ENCODE data around the gene SGPL1.
"Not testable (repeated sequence)": the region's sequence is repeated elsewhere in the genome, so short reads cannot be mapped to it uniquely, and the experiment has no call there.

SGPL1 gene

DNA sequence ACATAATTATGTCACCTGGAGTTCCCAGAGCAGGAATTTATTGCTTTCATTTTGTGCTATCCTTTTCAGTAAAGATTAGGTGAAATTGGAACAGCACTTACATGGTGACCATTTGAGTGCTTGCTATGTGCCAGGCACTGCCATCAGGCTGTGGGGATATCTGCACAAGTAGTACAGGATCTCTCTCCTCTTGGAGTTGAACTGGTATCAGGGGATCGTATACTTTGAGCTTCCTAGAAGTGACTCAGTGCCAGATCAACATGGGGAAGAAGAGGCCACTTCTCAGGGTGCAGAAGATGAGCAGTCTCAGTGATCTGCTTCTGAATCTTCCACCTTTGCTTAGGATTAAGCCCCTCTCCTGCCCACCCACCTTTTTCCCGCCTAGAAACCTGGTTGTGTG, 29.5 kb downstream of the SGPL1 start:
- no peak for DNase-seq

- DNase-seq: no peak
Observed at GRCh38 chr10:70845816-70846215, 30.1 kb downstream of the SGPL1 start.

GRCh38 chr10:70846795-70847194, 31.0 kb downstream of the SGPL1 start:
- DNase-seq: no peak

- no peak for DNase-seq
Observed at GRCh38 chr10:70847659-70848360, 32.1 kb downstream of the SGPL1 start.

GRCh38 chr10:70849582-70850016, 33.9 kb downstream of the SGPL1 start:
- DNase-seq: no peak

DNA sequence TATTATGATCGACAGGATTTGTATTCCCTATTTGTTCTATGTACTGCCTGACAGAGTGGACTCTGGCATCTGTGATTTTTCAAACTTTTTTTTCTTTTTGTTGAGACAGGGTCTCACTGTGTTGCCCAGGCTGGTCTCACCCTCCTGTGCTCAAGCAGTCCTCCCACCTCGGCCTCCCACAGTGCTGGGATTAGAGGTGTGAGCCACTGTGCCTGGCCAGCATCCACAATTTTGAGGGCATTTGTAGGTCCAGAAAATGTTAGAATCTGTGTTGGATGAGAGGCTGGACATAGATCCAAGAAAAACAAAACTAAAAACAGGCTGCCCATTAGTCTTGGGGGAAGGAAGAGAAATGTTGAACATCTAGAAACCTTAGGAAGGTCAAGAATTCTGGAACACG, 34.3 kb downstream of the SGPL1 start:
- no peak for DNase-seq

- no peak for DNase-seq
Observed at GRCh38 chr10:70851597-70852475, 36.1 kb downstream of the SGPL1 start.

GRCh38 chr10:70853038-70853437, 37.3 kb downstream of the SGPL1 start:
- no peak for DNase-seq

DNA sequence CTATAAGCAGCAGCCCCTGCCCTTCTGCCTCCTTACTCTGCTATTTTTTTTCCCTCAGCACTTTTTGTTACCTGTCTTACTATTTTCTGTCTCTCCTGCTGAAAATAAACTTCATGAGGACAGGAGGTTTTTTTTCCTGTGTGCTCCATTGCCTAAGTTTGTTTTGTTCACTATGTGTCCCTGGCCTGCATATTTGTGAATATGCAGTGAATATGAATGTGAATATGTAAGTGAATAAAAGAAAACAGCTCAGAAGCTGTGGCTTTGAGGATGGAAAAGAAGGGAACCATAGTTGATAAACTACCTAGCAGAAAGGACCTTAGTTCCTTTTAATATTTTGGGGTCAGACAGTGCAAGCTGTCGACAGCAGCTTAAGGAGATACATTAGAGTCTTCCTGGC, 37.7 kb downstream of the SGPL1 start:
- DNase-seq: no peak

DNA sequence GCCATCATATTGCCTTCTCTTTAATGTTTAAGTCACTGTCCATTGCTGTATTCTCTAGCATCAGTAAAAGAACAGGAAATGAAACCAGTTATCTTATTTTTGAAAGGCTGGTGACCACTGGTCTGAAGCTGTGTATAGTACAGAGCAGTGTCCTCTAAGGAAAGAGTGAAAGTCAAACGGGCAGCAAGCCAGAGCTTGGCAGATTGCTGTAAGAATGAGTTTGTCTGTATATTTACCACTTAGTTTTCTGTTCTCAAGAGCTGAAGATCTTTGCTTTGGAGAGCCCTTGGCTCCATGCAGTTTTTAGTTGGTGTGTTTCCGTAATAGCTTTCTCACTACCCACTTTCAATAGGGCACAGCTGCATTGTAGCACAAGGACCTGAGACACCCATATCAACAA, 40.7 kb downstream of the SGPL1 start:
- DNase-seq: no peak

- DNase-seq: no peak
Observed at GRCh38 chr10:70858759-70859158, 43.0 kb downstream of the SGPL1 start.

GRCh38 chr10:70861495-70862197, 45.9 kb downstream of the SGPL1 start:
- not testable (repeated sequence) for DNase-seq

DNA sequence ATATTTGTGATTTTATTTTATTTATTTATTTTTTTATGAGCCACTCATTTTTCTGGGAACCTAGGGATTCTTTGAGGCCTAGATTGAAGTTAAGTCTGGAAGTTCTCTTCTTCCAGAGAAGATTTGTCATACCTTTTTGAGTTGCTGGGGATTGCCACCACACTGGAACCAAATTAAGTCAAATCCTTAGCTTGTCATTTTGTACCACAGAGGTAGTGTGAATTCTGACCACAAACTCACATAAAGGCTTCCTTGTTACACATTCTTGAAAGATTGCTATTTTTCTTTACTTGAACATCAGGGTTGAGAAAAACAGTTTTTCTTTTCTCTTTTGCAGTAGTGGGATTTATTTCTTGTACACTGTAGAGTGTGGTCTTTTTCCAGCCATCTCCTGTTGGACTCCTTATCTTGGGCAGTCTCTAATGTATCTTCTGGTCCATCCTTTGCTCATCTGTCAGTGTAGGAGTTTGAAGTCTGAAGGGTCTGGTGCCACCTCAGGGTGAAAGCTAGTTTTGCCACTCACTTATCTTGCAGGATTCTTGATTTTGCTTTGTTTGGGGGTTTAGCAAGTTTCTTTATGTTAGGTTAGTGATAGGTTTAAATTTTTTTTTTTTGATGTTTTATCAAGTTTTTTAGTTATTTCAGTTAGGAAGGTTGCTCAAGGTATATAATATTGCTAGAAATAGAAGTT, 47.9 kb downstream of the SGPL1 start:
- DNase-seq: no peak

GRCh38 chr10:70864935-70865334, 49.2 kb downstream of the SGPL1 start:
- no peak for DNase-seq

DNA sequence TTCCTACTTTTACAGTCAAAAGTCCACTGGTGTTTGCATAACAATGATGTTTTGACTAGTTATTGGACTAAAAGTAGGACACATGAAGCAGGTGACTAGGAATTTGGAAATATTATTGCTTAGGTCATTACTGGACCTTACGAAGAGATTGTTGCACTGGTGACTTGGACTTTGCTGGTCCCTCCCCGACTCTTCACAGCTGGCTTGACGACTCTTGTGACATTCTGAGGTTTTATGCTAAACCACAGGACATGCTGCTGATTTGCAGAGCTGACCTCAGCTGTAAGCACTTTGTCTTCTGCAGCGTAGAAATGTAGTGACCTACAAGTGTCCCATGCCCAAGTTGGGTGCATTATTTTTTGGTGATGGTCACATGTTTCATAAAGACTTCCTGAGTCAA, 50.7 kb downstream of the SGPL1 start:
- no peak for DNase-seq

DNA sequence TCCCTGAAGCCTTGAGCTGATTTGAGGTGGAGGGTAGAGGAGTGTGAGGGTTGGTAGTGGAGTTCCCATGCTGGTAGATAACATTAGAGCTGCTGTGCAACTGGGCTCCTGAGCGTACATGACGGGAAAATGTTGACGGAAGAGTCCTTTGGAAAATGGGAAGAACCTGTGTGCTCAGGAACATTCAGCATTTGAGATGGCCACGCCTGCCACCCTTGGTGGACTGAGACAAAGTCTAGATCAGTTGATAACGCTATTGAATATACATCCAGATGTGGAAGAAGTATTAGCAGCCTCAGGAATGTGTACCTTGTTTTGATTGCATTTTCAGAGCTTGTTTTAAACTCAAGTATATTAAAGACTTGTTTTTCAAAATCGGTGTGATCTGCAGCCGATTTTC, 56.5 kb downstream of the SGPL1 start:
- no peak for DNase-seq

DNA sequence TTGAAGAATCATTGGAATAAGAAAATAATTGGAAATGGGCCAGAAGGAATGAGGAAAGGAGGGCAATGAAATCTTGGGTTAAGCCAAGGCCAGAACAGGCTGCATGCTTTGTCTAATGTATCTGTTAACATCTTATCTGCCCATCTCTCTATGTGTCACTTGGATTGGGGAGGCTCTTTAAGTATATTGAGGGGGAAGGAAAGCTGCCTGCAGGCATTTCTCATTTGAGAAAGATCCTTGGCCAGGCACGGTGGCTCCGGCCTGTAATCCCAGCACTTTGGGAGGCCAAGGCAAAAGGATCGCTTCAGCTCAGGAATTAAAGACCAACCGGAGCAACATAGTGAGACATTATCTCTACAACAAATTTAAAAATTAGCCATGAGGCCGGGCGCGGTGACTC, 58.3 kb downstream of the SGPL1 start:
- no peak for DNase-seq

DNA sequence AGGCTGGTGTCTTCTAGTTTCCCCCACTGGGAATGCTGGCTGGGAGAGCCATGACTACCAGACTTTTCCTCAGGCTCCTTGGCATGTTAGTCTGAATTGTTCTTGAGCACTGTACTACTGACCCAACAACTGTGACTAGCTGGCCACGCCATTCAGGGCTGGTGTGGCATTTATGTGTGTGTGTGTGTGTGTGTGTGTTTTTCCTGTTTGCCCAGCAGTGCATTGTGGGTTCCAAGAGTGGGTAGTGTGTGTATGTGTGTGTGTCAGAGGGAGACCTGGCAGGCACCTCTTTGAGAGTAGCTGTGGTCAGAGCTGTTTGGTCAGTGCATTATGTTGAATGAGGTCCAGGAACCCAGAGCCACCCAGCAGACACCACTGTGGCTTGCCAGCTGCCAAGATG, 63.5 kb downstream of the SGPL1 start:
- no peak for DNase-seq

DNA sequence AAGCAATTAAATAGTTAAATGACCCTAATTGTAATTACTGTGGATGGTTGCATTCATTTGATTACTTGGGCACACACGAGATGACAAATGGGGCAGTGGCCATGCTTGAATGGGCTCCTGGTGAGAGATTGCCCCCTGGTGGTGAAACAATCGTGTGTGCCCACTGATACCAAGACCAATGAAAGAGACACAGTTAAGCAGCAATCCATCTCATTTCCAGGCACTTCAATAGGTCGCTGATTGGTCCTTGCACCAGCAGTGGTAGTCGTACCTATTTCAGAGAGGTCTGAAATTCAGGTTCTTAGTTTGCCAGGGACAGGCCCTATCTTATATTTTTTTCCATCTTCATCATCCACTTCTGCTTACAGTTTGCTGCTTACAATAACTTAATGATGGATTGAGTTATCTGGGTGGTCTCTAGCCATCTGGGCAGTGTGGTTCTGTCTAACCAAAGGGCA, 64.4 kb downstream of the SGPL1 start:
- DNase-seq: peak; percentile 89

DNA sequence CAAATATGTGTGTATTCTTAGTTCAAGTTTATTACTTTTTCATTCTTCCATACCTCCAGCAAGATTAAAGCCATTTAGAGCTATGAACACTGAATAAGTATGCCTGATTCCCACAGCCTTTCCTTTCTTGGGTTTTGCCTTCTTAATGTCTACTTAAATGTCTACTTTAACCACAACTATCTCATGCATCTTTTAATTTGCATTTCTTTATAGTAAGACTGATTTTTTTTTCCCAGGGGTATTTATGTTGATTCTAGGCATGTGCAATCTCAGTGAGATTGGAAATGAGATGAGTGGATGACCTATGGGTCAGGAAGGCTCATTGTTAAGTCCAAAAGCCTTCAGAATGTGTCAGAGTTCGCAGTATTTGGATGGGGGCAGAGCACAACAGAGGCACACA, 69.0 kb downstream of the SGPL1 start:
- DNase-seq: no peak

DNA sequence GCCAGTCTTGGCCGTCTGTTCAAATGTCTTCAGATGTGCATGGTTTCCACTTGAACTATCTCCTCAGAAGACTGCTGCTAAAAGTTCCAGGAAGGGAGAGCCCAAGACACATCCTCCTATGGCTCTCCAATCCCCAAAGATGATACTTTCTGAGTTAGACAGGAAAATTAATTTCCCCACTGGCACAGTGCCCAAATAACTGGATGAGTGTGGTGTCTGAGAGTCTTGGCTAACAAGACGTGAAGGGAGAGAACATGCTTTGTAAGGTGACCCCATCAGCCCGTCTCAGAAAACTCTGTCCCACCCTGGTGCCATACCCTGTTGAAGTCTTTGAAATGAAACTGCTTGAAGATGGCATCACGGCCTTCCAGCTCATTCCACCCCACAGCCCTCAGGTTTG, 69.7 kb downstream of the SGPL1 start:
- no peak for DNase-seq

GRCh38 chr10:70885931-70886903, 70.5 kb downstream of the SGPL1 start:
- DNase-seq: no peak

Data from midbrain (tissue), 1 donor.